ENCODE data around the gene SNF8. TPM values are rescaled to one million over a fixed set of nuclear protein-coding genes. Genes with fewer than 3 reads are reported as not detected.

Gene SNF8
- total and polyA plus RNA-seq, 7 donors: 69.7 to 188 (median 96.7) TPM

- 79 to 90% (median 79%) methylated on average over 2 of the region's 2 CpGs for WGBS, 3 donors
- DNase-seq (no peak), ATAC-seq (no peak)
- H3K4me3 ChIP-seq: no peak overlapping the region
- TF ChIP-seq CTCF (IDR thresholded peaks at IDR 0.05): no peak
- intact Hi-C loops (cut with DNase I): loop anchor here in 1 of 2 donors (5.0 kb wide), 1 partner anchor 205 kb away; no protein-coding TSS in a partner anchor
- H3K4me1 ChIP-seq: peaks cover 5% of the 10 kb centered on the region
- H3K9me3 ChIP-seq: no peaks in the 10 kb centered on the region
- H3K36me3 ChIP-seq (ENCODE audit: insufficient read depth in 1 of 2, low read depth in 1 of 2): no peaks in the 10 kb centered on the region
- H3K27me3 ChIP-seq (ENCODE audit: insufficient read depth in 3 of 3, low read length in 2 of 3): no peaks in the 10 kb centered on the region
- no peak overlapping the region for H3K27ac ChIP-seq
These were observed 62.4 kb downstream of the SNF8 start for GRCh38 chr17:48882272-48882671.

Other genes with a start within 250 kb of the SNF8 start
- gene PRAC1, start 222.3 kb downstream of the SNF8 start, total RNA-seq: not detected
- gene PRAC1, start 222.3 kb downstream of the SNF8 start, polyA plus RNA-seq: not detected
- gene PRAC2, start 221.7 kb downstream of the SNF8 start, total RNA-seq: not detected
- not detected for gene PRAC2, start 221.7 kb downstream of the SNF8 start, polyA plus RNA-seq
- gene HOXB13, start 216.1 kb downstream of the SNF8 start, total RNA-seq: not detected
- gene HOXB13, start 216.1 kb downstream of the SNF8 start, polyA plus RNA-seq: not detected
- not detected for gene TTLL6, start 127.6 kb downstream of the SNF8 start, total RNA-seq
- gene TTLL6, start 127.6 kb downstream of the SNF8 start, polyA plus RNA-seq: under 1 TPM in 2 of 3 donors, not detected in 1; 0.03 to 0.05 TPM
- 100 to 1,000 TPM; 169 to 212 (median 177) TPM for gene CALCOCO2, start 113.8 kb downstream of the SNF8 start, total RNA-seq
- 100 to 1,000 TPM in 1 of 3 donors, 10 to 100 TPM in 2; 87.2 to 183 (median 90.0) TPM for gene CALCOCO2, start 113.8 kb downstream of the SNF8 start, polyA plus RNA-seq
- gene ATP5MC1, start 52.1 kb downstream of the SNF8 start, total RNA-seq: 100 to 1,000 TPM; 179 to 321 (median 199) TPM
- gene ATP5MC1, start 52.1 kb downstream of the SNF8 start, polyA plus RNA-seq: 1,000 to 10,000 TPM in 1 of 3 donors, 100 to 1,000 TPM in 2; 616 to 1,012 (median 815) TPM
- gene UBE2Z, start 36.4 kb downstream of the SNF8 start, total RNA-seq: 10 to 100 TPM; 29.8 to 46.7 (median 34.8) TPM
- gene UBE2Z, start 36.4 kb downstream of the SNF8 start, polyA plus RNA-seq: 10 to 100 TPM; 22.0 to 47.2 (median 36.5) TPM
- gene GIP, start 23.8 kb upstream of the SNF8 start, total RNA-seq: not detected
- gene GIP, start 23.8 kb upstream of the SNF8 start, polyA plus RNA-seq: not detected
- gene IGF2BP1, start 52.5 kb upstream of the SNF8 start, total RNA-seq: not detected
- not detected for gene IGF2BP1, start 52.5 kb upstream of the SNF8 start, polyA plus RNA-seq
- under 1 TPM in 1 of 4 donors, not detected in 3; 0.04 TPM for gene B4GALNT2, start 187.9 kb upstream of the SNF8 start, total RNA-seq
- under 1 TPM in 1 of 3 donors, not detected in 2; under 0.01 TPM for gene B4GALNT2, start 187.9 kb upstream of the SNF8 start, polyA plus RNA-seq

All from psoas muscle (tissue), 8 donors.